T1000 (cell line): ENCODE measurements around the gene CDK5.
"Not testable (repeated sequence)": the region's sequence is repeated elsewhere in the genome, so short reads cannot be mapped to it uniquely, and the experiment has no call there.

ENCODE experiments used
- DNase-seq: peaks from one replicate; lab custom pipeline; 2025; ENCODE audit warnings: mixed read lengths; lab: John Stamatoyannopoulos, UW

Gene CDK5

DNA sequence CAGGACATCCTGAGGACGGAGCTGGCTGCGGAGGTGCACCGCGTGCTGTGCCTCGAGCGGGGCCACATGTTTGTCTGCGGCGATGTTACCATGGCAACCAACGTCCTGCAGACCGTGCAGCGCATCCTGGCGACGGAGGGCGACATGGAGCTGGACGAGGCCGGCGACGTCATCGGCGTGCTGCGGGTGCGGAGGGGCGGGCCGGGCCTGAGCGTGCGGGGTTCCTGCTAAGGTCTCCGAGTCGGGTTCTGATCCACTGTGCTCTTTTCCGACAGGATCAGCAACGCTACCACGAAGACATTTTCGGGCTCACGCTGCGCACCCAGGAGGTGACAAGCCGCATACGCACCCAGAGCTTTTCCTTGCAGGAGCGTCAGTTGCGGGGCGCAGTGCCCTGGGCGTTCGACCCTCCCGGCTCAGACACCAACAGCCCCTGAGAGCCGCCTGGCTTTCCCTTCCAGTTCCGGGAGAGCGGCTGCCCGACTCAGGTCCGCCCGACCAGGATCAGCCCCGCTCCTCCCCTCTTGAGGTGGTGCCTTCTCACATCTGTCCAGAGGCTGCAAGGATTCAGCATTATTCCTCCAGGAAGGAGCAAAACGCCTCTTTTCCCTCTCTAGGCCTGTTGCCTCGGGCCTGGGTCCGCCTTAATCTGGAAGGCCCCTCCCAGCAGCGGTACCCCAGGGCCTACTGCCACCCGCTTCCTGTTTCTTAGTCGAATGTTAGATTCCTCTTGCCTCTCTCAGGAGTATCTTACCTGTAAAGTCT lies 43.8 kb downstream of the CDK5 start:
- DNase-seq = no peak

GRCh38 chr7:151013356-151013732 lies 44.4 kb downstream of the CDK5 start:
- no peak for DNase-seq

DNA sequence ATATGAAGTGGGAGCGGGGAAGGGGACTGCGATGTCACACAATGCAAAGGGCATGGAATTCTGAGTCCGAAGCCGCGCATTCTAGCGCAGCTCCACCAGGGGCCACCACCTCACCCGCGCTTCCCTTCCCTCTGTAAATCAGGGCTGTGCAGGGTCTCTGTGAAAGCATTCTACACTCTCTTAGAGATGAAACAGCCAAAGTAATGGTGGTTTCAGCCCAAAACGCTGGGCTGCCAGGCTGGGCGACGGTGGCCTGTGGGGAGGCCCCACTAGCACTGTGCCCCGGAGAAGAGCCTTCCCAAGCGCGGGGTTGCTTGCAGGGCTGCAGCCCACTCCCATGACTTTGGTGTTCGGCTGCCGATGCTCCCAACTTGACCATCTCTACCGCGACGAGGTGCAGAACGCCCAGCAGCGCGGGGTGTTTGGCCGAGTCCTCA lies 44.8 kb downstream of the CDK5 start:
- DNase-seq = no peak

DNA sequence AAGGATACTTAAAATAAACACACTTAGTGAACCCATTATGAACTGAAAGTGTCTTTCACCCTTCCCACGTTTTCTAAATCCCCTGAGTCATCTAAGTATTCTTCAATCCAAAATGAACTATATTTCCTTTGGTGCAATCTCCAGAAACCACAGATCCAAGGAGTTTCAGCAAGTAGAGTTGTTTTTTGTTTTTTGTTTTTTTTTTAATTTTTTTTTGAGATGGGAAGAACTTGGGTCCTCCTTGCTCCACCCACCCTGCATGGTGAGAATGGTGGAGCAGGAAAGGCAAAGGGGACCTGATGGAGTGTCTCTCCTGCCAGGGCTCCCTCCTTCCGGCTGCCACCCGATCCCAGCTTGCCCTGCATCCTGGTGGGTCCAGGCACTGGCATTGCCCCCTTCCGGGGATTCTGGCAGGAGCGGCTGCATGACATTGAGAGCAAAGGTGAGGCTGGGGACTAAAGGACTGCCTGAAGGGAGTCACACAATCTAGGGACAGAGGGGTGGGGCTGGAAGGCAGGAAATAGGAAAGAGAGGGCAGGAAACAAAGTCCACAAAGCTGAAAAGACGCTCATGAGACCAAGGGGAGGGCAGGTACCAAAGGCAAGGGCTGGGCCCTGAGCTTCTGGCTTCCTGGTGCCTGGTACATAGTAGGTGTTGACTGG lies 45.5 kb downstream of the CDK5 start:
- no peak for DNase-seq

GRCh38 chr7:151011616-151012015 lies 46.1 kb downstream of the CDK5 start:
- DNase-seq = not testable (repeated sequence)

DNA sequence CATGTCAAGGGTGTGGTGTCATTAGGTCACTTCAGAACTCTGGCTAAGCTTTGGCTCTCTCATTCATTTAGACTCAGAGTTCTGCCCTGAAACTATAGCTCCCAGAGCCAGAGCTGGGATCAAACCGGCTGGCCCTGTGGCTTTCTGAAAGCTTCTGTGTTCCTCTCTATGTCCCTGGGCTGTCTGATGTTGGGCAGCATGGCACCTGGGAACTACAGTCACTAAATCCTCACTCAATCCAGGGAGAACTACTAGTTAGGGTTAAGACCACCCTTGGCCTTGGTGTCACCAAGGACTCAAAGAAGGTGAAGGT lies 46.6 kb downstream of the CDK5 start:
- DNase-seq = no peak

- no peak for DNase-seq
Measured at GRCh38 chr7:151010307-151011096, 47.2 kb downstream of the CDK5 start.

GRCh38 chr7:151010037-151010306 lies 47.7 kb downstream of the CDK5 start:
- DNase-seq = no peak

- no peak for DNase-seq
Measured at GRCh38 chr7:151009327-151010036, 48.2 kb downstream of the CDK5 start.

- no peak for DNase-seq
Measured at GRCh38 chr7:151008511-151009323, 49.0 kb downstream of the CDK5 start.

DNA sequence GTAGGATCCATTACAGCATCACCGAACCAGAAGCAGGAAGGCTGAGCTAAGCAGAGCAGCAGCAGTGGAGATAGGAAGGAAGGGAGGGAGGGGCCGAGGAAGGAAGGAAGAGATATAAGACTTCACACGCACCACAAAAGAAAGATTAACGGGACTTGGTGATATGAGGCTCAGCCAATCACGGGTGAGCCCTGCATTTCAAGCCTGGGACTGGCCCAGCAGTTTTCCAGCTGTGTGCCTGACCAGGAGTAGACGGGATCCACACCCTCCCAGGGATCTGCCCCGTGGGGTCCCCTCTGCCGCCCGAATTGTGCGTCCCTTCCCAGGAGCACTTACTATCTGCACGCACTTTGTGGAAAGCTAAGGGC lies 49.6 kb downstream of the CDK5 start:
- no peak for DNase-seq

DNA sequence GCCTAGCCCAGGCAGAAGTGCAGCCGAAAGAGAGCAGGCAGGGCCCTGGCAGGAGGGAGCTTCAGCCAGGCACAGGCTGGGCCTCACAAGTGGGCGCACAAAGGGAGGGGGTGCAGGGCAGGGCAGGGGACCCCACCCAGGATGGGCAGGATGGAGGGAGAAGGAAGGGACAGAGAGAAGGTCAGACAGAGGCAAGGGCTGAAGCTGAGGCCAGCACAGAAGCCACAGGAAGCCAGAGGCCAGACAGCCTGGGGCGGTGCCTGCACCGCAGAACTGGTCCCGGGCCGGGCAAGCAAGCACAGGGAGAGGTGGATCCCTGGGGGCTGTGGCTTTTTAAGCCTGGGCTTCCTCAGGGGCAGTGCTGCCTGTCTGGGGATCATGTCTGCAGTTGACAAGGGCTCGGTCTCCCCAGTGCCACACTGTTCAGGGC lies 50.2 kb downstream of the CDK5 start:
- DNase-seq = no peak

- DNase-seq = no peak
Measured at GRCh38 chr7:151006590-151007300, 51.0 kb downstream of the CDK5 start.

DNA sequence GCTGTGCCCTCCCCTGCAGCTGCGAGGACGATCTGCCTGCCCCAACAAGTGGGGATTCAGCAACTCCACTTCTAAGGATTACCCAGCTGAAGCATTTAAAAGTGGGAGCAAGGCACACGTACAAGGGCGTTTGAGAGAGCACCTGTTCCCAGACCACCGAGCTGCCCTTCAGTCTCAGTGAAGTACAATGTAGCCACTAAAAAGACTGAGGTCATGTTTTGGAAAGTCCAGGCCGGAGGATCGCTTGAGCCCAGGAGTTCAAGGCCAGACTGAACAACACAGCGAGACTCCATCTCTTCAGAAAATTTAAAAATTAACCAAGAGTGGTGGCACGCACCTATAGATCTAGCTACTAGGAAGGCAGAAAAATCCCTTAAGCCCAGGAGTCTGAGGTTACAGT lies 52.1 kb downstream of the CDK5 start:
- no peak for DNase-seq
